HL-60 (cell line): ENCODE results near the gene CDT1.

Experiments
- DNase-seq, 2 experiments: peaks; one replicate each; pipeline ENCODE4 v3.0.0-alpha.2; 2010 to 2020; ENCODE audit warnings: low read depth in 1 of 2, low spot score in 1 of 2
- H3K27ac ChIP-seq: fragments of 250-450 bp; sonication (Bioruptor Pico); replicated peaks from 2 replicates; pipeline ENCODE4 v1.5.1; 2020; ENCODE audit warnings: mild to moderate bottlenecking, moderate library complexity
- H3K27me3 ChIP-seq: fragments of 250-450 bp; sonication (Bioruptor Pico); 2 replicates; pipeline ENCODE4 v1.5.1; 2021; ENCODE audit warnings: mild to moderate bottlenecking, moderate library complexity; ENCODE audit not compliant: insufficient read depth, poor library complexity, severe bottlenecking
- H3K4me3 ChIP-seq: replicated peaks from 2 replicates; pipeline ENCODE4 v1.5.1; 2011; ENCODE audit warnings: mild to moderate bottlenecking, control low read depth, low read length; ENCODE audit not compliant: insufficient read depth
- GABPA ChIP-seq: IDR thresholded peaks from 2 replicates; pipeline ENCODE4 v1.6.1; 2012; ENCODE audit warnings: low read depth
- POLR2AphosphoS5 ChIP-seq: IDR thresholded peaks from 2 replicates; pipeline ENCODE4 v1.6.1; 2012; ENCODE audit warnings: low read depth
- SPI1 ChIP-seq: IDR thresholded peaks from 2 replicates; pipeline ENCODE4 v1.6.1; 2012; ENCODE audit warnings: low read depth, mild to moderate bottlenecking, borderline replicate concordance
- TF ChIP-seq, protein P1 (sequence below): IDR thresholded peaks from one replicate; pipeline ENCODE4 v1.5.1; 2011; ENCODE audit warnings: low read length, control low read depth, inconsistent platforms; ENCODE audit not compliant: insufficient read depth
- TF ChIP-seq, protein P2 (sequence below): IDR thresholded peaks from 2 replicates; pipeline ENCODE4 v1.6.1; 2012; ENCODE audit warnings: low read depth; ENCODE audit not compliant: insufficient replicate concordance

The CDT1 gene

DNA sequence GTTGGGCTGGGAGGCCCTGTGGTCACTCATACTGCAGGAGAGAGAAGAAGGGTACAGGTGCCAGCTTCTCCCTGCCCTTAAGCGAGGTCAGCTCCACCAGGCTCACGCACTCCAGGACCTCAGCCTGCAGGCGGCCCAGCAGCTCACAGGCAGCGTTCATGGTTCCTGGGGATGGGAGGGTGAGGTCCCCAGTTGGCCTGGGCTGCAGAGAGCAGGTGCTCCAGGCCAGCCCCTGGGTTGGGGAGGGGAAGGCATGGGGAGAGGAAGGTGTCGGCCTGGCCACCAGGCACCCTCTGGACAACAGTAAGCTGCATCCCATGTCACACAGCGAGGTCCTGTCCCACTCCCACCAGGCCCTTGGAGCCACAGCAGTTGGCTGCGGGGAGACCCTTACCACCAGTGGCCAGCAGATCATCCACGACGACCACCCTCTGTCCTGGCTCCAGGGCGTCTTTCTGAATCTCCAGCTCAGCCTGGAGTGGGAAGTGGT, 6.1 kb downstream of the CDT1 start:
- Histone ChIP-seq H3K27ac (peak overlapping the region; percentile 93), H3K27me3 (no peaks in the 10 kb centered on the region), H3K4me3 (peak overlapping the region; percentile 63)
- no peak for DNase-seq
- TF ChIP-seq, protein P1, sequence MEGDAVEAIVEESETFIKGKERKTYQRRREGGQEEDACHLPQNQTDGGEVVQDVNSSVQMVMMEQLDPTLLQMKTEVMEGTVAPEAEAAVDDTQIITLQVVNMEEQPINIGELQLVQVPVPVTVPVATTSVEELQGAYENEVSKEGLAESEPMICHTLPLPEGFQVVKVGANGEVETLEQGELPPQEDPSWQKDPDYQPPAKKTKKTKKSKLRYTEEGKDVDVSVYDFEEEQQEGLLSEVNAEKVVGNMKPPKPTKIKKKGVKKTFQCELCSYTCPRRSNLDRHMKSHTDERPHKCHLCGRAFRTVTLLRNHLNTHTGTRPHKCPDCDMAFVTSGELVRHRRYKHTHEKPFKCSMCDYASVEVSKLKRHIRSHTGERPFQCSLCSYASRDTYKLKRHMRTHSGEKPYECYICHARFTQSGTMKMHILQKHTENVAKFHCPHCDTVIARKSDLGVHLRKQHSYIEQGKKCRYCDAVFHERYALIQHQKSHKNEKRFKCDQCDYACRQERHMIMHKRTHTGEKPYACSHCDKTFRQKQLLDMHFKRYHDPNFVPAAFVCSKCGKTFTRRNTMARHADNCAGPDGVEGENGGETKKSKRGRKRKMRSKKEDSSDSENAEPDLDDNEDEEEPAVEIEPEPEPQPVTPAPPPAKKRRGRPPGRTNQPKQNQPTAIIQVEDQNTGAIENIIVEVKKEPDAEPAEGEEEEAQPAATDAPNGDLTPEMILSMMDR, result no peak
- TF ChIP-seq POLR2AphosphoS5, result peak; percentile 73; the same call in 1 of the 2 replicates

- H3K27ac ChIP-seq, result peak overlapping the region; percentile 93
These were observed 6.8 kb downstream of the CDT1 start for GRCh38 chr16:88810166-88810911.

GRCh38 chr16:88810912-88811768, 7.6 kb downstream of the CDT1 start:
- TF ChIP-seq, protein P2, sequence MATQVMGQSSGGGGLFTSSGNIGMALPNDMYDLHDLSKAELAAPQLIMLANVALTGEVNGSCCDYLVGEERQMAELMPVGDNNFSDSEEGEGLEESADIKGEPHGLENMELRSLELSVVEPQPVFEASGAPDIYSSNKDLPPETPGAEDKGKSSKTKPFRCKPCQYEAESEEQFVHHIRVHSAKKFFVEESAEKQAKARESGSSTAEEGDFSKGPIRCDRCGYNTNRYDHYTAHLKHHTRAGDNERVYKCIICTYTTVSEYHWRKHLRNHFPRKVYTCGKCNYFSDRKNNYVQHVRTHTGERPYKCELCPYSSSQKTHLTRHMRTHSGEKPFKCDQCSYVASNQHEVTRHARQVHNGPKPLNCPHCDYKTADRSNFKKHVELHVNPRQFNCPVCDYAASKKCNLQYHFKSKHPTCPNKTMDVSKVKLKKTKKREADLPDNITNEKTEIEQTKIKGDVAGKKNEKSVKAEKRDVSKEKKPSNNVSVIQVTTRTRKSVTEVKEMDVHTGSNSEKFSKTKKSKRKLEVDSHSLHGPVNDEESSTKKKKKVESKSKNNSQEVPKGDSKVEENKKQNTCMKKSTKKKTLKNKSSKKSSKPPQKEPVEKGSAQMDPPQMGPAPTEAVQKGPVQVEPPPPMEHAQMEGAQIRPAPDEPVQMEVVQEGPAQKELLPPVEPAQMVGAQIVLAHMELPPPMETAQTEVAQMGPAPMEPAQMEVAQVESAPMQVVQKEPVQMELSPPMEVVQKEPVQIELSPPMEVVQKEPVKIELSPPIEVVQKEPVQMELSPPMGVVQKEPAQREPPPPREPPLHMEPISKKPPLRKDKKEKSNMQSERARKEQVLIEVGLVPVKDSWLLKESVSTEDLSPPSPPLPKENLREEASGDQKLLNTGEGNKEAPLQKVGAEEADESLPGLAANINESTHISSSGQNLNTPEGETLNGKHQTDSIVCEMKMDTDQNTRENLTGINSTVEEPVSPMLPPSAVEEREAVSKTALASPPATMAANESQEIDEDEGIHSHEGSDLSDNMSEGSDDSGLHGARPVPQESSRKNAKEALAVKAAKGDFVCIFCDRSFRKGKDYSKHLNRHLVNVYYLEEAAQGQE, result no peak
- TF ChIP-seq, protein P1, result no peak
- no peak for TF ChIP-seq GABPA
- no peak for TF ChIP-seq SPI1
- TF ChIP-seq POLR2AphosphoS5, result no peak; the same call in 1 of the 2 replicates
- H3K27ac ChIP-seq, result peak overlapping the region; percentile 93
- DNase-seq, result peak; percentile 48 to 67

More at GRCh38 chr16:88810166-88810911, 6.8 kb downstream of the CDT1 start:
- DNase-seq, result peak in 1 of 2 experiments; percentile 68
- H3K4me3 ChIP-seq, result peak overlapping the region; percentile 63
- H3K27me3 ChIP-seq, result no peaks in the 10 kb centered on the region
- TF ChIP-seq GABPA (no peak), SPI1 (peak; percentile 21; the same call in 1 of the 2 replicates)

GRCh38 chr16:88811769-88812512, 8.4 kb downstream of the CDT1 start, which contains the start of gene APRT:
TSS of gene APRT (minus strand) at chr16:88811928. CDS start at chr16:88811899, 29 bp downstream.
- peak within 1 kb of the TSS; percentile 93 for H3K27ac ChIP-seq
- DNase-seq, result peak; percentile 71 to 83
- H3K4me3 ChIP-seq, result peak within 1 kb of the TSS; percentile 63
- TF ChIP-seq SPI1, result no peak
- TF ChIP-seq, protein P2, result no peak
- peak; percentile 78; the same call in 1 of the 2 replicates for TF ChIP-seq POLR2AphosphoS5
- no peaks in the 10 kb centered on the region for H3K27me3 ChIP-seq

More at GRCh38 chr16:88810912-88811768, 7.6 kb downstream of the CDT1 start:
- no peaks in the 10 kb centered on the region for H3K27me3 ChIP-seq
- peak overlapping the region; percentile 63 for H3K4me3 ChIP-seq
